ENCODE measurements around the gene PRICKLE2. TPM values are rescaled to one million over a fixed set of nuclear protein-coding genes. Genes with fewer than 3 reads are reported as not detected.

PRICKLE2 gene
- total RNA-seq, 1 experiment from 2014 or later, result 0.65 TPM

- Histone ChIP-seq H3K36me3 (no peaks in the 10 kb centered on the region), H3K9me3 (replicated peaks) (no peaks in the 10 kb centered on the region), H3K27ac (no peak overlapping the region), H3K27me3 (no peaks in the 10 kb centered on the region), H3K4me1 (peaks cover 16% of the 10 kb centered on the region), H3K4me3 (no peak overlapping the region)
- DNase-seq, result no peak
Observed at GRCh38 chr3:64191822-64192221, 33.4 kb downstream of the PRICKLE2 start.

DNA sequence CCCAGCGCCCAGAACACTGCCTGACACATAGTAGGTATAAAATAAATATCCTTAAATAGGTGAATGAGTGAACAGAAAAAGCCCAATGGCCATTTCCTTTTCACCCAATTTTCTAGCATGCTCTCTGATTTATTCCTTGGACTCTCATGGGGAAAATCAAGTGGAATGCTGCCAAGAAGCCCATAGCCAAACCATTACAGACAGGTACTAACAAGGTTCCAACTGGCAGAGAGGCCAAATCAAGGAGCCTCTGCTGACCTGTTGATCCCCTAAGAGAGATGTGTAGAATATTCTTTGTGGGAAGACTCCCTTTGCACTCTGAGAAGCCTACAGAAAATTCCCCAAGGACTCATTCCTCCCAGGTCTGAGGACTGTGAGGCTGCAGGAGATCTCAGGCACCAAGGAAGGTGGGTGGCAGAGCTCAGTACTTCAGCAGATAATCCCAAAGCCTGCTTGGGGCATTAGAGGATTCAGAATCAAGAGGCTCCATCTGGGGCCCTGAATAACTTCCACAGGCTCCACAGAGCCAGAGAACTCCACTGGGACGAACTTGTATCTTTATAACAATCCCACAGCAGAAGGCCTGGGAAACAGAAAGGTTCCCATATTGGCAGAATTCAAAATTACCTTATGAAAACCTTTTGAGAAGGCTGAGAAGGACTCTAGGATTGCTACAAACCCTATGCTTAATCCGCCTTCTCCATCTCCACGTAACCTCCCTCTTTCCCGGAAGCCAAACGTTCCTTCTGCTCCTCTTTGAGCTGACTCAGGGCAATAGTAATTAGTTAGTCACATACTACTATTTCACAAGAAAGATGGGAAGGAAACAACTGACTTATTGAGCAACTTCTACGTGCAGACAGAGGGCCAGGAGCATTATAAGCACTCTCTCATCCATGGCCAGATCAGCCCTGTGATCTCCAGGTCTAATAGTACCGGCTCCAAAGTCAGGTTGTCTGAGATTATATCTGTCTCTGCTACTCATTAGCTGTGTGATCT is 34.5 kb downstream of the PRICKLE2 start:
- H3K27ac ChIP-seq, result no peak overlapping the region

GRCh38 chr3:64188810-64189560 is 36.3 kb downstream of the PRICKLE2 start:
- DNase-seq, result peak in 1 of 2 experiments; percentile 5
- Histone ChIP-seq H3K4me1 (peaks cover 19% of the 10 kb centered on the region), H3K27me3 (no peaks in the 10 kb centered on the region), H3K4me3 (no peak overlapping the region), H3K27ac (no peak overlapping the region), H3K9me3 (replicated peaks) (no peaks in the 10 kb centered on the region), H3K36me3 (no peaks in the 10 kb centered on the region)

More for the DNA sequence above, 34.5 kb downstream of the PRICKLE2 start:
- no peaks in the 10 kb centered on the region for H3K27me3 ChIP-seq
- no peaks in the 10 kb centered on the region for H3K9me3 ChIP-seq (replicated peaks)
- no peak overlapping the region for H3K4me3 ChIP-seq
- peaks cover 19% of the 10 kb centered on the region for H3K4me1 ChIP-seq
- no peak for DNase-seq
- H3K36me3 ChIP-seq, result no peaks in the 10 kb centered on the region

GRCh38 chr3:64187065-64187959 is 38.0 kb downstream of the PRICKLE2 start:
- peak; percentile 48 to 60 for DNase-seq
- Histone ChIP-seq H3K9me3 (replicated peaks) (no peaks in the 10 kb centered on the region), H3K36me3 (no peaks in the 10 kb centered on the region), H3K27me3 (no peaks in the 10 kb centered on the region), H3K4me3 (peak overlapping the region; percentile 33), H3K4me1 (peaks cover 19% of the 10 kb centered on the region), H3K27ac (peak overlapping the region; percentile 85)

DNA sequence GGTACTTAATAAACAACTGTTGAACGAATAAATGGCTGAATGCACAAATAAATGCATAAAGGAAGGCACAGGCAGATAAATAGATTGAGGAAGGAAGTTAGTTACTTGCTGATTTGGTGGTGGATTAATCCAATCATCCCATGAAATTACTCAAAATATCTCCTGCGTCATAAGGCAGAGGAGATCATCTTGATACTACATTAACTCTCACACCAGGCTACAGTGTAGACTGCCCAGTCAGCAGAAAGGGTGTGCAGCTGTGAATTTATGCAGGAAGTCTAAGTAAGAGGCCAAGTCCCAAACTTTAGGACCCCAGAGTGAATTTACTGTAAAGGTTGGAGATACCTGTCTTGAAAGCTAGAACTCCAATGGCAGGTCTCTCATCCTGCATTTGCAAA is 38.6 kb downstream of the PRICKLE2 start:
- Histone ChIP-seq H3K4me3 (no peak overlapping the region), H3K27me3 (no peaks in the 10 kb centered on the region), H3K9me3 (replicated peaks) (no peaks in the 10 kb centered on the region), H3K36me3 (no peaks in the 10 kb centered on the region), H3K4me1 (peaks cover 19% of the 10 kb centered on the region), H3K27ac (peak overlapping the region; percentile 85)
- DNase-seq, result no peak

GRCh38 chr3:64185436-64185835 is 39.8 kb downstream of the PRICKLE2 start:
- Histone ChIP-seq H3K27me3 (no peaks in the 10 kb centered on the region), H3K36me3 (no peaks in the 10 kb centered on the region), H3K9me3 (replicated peaks) (no peaks in the 10 kb centered on the region), H3K4me1 (peaks cover 19% of the 10 kb centered on the region), H3K4me3 (no peak overlapping the region), H3K27ac (no peak overlapping the region)
- DNase-seq, result no peak

GRCh38 chr3:64184621-64185020 is 40.6 kb downstream of the PRICKLE2 start:
- H3K27me3 ChIP-seq, result no peaks in the 10 kb centered on the region
- H3K36me3 ChIP-seq, result no peaks in the 10 kb centered on the region
- H3K4me3 ChIP-seq, result no peak overlapping the region
- H3K9me3 ChIP-seq (replicated peaks), result no peaks in the 10 kb centered on the region
- no peak overlapping the region for H3K27ac ChIP-seq
- DNase-seq, result no peak
- H3K4me1 ChIP-seq, result peaks cover 19% of the 10 kb centered on the region

GRCh38 chr3:64179860-64180259 is 45.4 kb downstream of the PRICKLE2 start:
- Histone ChIP-seq H3K9me3 (replicated peaks) (no peaks in the 10 kb centered on the region), H3K36me3 (no peaks in the 10 kb centered on the region), H3K4me1 (no peaks in the 10 kb centered on the region), H3K4me3 (no peak overlapping the region), H3K27me3 (no peaks in the 10 kb centered on the region), H3K27ac (no peak overlapping the region)
- no peak for DNase-seq

- H3K9me3 ChIP-seq (replicated peaks), result no peaks in the 10 kb centered on the region
- DNase-seq, result no peak
- H3K36me3 ChIP-seq, result no peaks in the 10 kb centered on the region
- H3K27me3 ChIP-seq, result no peaks in the 10 kb centered on the region
- H3K4me1 ChIP-seq, result no peaks in the 10 kb centered on the region
- H3K27ac ChIP-seq, result no peak overlapping the region
- H3K4me3 ChIP-seq, result no peak overlapping the region
Observed at GRCh38 chr3:64179249-64179648, 46.0 kb downstream of the PRICKLE2 start.

GRCh38 chr3:64178419-64178818 is 46.8 kb downstream of the PRICKLE2 start:
- Histone ChIP-seq H3K4me1 (no peaks in the 10 kb centered on the region), H3K4me3 (no peak overlapping the region), H3K27ac (no peak overlapping the region), H3K27me3 (no peaks in the 10 kb centered on the region), H3K36me3 (no peaks in the 10 kb centered on the region), H3K9me3 (replicated peaks) (no peaks in the 10 kb centered on the region)
- DNase-seq, result no peak

DNA sequence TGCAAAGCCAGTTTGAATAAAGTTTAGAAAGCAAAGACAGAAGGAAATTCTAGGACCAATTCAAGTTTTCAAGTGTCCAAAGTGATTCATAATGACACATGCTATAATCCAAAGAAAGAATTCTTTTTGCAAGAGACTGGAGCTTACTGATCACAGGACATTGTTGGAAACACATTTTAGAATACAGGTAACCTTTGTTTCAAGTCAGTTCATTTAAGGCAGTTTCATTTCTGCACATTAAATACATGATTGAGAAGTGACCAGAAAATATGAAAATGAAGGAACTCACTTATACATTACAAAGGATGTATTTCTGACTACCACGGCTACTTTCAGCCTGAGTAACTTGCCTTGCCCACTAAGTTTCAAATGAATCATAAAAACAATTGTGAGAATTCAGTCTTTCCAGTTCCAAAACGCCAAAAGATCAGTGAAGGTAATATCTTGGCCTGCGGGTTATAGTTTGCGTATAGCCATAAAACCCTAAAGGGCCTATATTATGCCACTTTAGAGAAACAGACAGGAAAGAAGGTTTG is 48.7 kb downstream of the PRICKLE2 start:
- H3K4me3 ChIP-seq, result no peak overlapping the region
- no peaks in the 10 kb centered on the region for H3K9me3 ChIP-seq (replicated peaks)
- H3K27ac ChIP-seq, result no peak overlapping the region
- no peaks in the 10 kb centered on the region for H3K36me3 ChIP-seq
- no peak for DNase-seq
- no peaks in the 10 kb centered on the region for H3K27me3 ChIP-seq
- H3K4me1 ChIP-seq, result no peaks in the 10 kb centered on the region

DNA sequence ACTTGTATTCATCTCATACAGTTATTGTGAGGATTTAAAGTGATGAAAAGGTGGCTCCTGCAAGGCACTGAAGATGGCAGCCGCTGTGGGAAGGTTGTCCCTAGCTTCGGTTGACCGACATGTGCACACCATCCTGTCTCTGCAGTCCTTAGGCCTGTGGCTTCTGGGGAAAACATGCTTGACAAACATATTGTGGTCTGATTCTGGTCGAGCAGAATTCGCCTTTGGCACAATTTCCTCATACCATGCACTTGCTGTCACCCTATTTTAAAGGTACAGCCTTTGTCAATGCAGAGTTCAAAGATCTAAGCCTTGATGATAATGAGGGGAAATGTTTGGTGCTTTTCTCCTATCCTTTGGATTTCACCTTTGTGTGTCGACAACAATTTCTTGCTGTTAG is 50.9 kb downstream of the PRICKLE2 start:
- H3K27me3 ChIP-seq, result no peaks in the 10 kb centered on the region
- H3K4me3 ChIP-seq, result no peak overlapping the region
- no peaks in the 10 kb centered on the region for H3K4me1 ChIP-seq
- DNase-seq, result no peak
- no peak overlapping the region for H3K27ac ChIP-seq
- H3K36me3 ChIP-seq, result no peaks in the 10 kb centered on the region
- H3K9me3 ChIP-seq (replicated peaks), result no peaks in the 10 kb centered on the region

DNA sequence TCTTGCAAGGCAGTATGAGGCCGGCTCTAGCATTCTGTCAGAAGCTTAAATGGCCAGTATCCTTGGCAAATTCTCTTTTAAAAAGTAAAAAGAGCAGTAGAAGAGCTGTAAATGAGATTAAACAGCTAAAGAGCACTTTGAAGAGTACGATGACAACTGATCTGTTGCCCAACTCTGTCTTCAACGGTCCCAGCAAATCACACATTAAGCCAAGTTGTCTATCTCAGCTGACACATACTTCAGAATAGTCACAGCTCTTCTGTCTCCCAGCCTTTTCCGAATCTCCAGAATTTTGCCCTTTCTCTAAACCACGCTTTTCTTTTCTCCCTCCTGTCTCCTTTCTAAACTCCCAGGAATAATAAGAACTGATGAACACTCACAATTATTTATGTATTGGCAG is 51.7 kb downstream of the PRICKLE2 start:
- Histone ChIP-seq H3K36me3 (no peaks in the 10 kb centered on the region), H3K9me3 (replicated peaks) (no peaks in the 10 kb centered on the region), H3K4me3 (no peak overlapping the region), H3K27ac (no peak overlapping the region), H3K27me3 (no peaks in the 10 kb centered on the region), H3K4me1 (no peaks in the 10 kb centered on the region)
- no peak for DNase-seq

- no peaks in the 10 kb centered on the region for H3K27me3 ChIP-seq
- no peaks in the 10 kb centered on the region for H3K4me1 ChIP-seq
- no peaks in the 10 kb centered on the region for H3K36me3 ChIP-seq
- DNase-seq, result no peak
- H3K27ac ChIP-seq, result no peak overlapping the region
- no peak overlapping the region for H3K4me3 ChIP-seq
- no peaks in the 10 kb centered on the region for H3K9me3 ChIP-seq (replicated peaks)
Observed at GRCh38 chr3:64170270-64170669, 55.0 kb downstream of the PRICKLE2 start.

Measured in SJCRH30 (cell line).